Subcutaneous preadipocyte (primary cell): ENCODE results near the gene MEIG1. TPM values are rescaled to one million over a fixed set of nuclear protein-coding genes. Genes with fewer than 3 reads are reported as not detected.

Experiments used
- total RNA-seq: library from RNA; depleted of rRNA; stranded (reverse); fragments of >200 nt; gene quantifications from 2 replicates; pipeline ENCODE4 v1.2.3, GENCODE V29; 2012

Gene MEIG1
- total RNA-seq, result 0.73 TPM in 1 of 2 replicates, not detected in the other

GRCh38 chr10:14959221-14960057 lies at the start of gene MEIG1:
Gene MEIG1 (plus strand): TSS chr10:14959388. CDS start chr10:14966469, 7,081 bp downstream.

DNA sequence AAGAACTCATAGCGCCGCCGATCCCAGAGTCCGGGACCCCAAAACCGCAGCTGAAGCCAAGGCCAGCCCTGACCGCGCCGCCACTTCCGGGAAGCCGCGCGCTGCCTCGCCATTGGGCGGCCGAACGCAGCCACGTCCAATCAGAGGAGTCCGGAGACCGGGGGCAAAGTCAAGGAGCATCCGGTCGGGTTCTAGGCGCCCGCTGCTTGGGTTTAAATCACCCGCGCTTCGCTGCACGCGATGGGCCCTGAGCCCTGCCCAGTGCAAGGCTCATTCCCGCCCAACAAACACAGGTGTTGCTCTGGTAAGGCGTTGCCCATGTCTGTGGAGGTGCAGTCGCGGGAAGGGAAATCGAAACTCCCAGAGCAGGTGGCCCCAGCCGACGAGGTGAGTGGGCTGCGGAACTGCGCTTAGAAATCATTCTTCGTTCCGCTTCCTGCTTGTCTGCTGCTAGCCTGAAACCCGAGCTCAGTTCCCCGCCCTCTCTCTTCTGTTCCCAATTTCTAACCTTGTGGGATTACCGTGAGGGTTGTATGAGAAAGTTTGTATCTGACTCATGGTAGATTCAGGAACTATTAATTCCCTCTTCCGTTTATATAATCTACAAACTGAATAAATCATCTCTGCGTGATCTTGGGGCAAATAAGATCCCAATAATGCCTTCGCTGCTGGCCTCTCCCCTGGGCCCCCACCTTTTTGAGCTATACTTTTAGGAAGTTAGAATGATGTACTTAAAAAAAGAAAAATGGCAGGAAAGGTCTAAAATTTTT lies 5.0 kb upstream of the MEIG1 start, which contains the start of gene DCLRE1C:
Gene DCLRE1C (minus strand): TSS at position 96 of the 770 bp plus-strand sequence. CDS start 86 bp downstream, at position 10.

Other genes starting within 250 kb of the MEIG1 start
- gene FAM107B, start 184.5 kb upstream of the MEIG1 start, total RNA-seq, result 2.9 and 6.6 TPM in 2 replicates
- gene CDNF, start 121.4 kb upstream of the MEIG1 start, total RNA-seq, result 0.37 and 0.78 TPM in 2 replicates
- gene HSPA14, start 121.1 kb upstream of the MEIG1 start, total RNA-seq, result 16.9 and 17.2 TPM in 2 replicates
- 12.1 and 21.5 TPM in 2 replicates for gene MSANTD7, start 121.1 kb upstream of the MEIG1 start, total RNA-seq
- 15.8 and 22.3 TPM in 2 replicates for gene SUV39H2, start 80.5 kb upstream of the MEIG1 start, total RNA-seq
- 9.6 and 12.7 TPM in 2 replicates for gene DCLRE1C, start 5.3 kb upstream of the MEIG1 start, total RNA-seq
- under 0.01 and 0.78 TPM in 2 replicates for gene OLAH, start 84.6 kb downstream of the MEIG1 start, total RNA-seq
- 0.37 and 0.78 TPM in 2 replicates for gene ACBD7, start 129.4 kb downstream of the MEIG1 start, total RNA-seq
- 13.1 and 16.9 TPM in 2 replicates for gene RPP38, start 138.0 kb downstream of the MEIG1 start, total RNA-seq
- 18.7 and 32.1 TPM in 2 replicates for gene NMT2, start 209.3 kb downstream of the MEIG1 start, total RNA-seq